Neural progenitor cell (in vitro differentiated cells): ENCODE measurements around the gene TMEM101.

Experiments
- EZH2 ChIP-seq: fragments of 200-600 bp; sonication (generic); IDR thresholded peaks from 2 replicates; pipeline ENCODE4 v1.6.1; 2017; ENCODE audit warnings: antibody characterized with exemption, mild to moderate bottlenecking, moderate library complexity
- EZH2phosphoT487 ChIP-seq: fragments of 200-600 bp; sonication (generic); IDR thresholded peaks from 2 replicates; pipeline ENCODE4 v1.6.1; 2017; ENCODE audit warnings: antibody characterized with exemption
- TF ChIP-seq, protein P1 (sequence below): fragments of 200-600 bp; sonication (generic); IDR thresholded peaks from 2 replicates; pipeline ENCODE4 v1.5.1; 2017; ENCODE audit warnings: antibody characterized with exemption, mild to moderate bottlenecking

DNA sequence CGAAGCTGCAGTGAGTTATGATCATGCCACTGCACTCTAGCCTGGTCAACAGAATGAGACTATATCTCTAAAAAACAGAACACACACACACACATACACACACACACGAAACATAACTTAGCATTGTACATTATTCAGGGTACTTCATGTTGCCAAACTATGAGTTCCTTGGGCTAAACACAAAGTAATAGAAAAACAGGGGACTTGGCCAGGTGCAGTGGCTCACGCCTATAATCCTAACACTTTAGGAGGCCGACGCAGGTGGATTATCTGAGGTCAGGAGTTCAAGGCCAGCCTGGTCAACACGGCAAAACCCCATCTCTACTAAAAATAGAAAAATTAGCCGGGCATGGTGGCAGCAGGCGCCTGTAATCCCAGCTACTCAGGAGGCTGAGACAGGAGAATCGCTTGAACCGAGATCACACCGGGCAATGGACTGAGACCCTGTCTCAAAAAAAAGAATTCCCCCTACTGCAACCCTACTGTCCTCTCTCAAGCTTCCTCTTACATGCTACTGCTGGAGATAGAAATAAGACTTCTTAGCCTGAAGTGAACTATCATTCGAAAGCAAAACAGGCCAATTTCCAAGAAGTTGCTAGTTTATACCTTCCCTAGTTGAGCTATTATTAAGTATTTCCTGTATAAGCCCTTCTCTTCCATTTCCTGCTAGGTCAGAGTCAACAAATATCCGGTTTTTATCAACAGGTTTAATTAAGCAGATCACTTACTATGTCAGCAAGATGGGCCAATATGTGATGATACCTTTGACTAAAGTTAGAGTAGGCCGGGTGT lies 44.5 kb upstream of the TMEM101 start:
- TF ChIP-seq, protein P1, sequence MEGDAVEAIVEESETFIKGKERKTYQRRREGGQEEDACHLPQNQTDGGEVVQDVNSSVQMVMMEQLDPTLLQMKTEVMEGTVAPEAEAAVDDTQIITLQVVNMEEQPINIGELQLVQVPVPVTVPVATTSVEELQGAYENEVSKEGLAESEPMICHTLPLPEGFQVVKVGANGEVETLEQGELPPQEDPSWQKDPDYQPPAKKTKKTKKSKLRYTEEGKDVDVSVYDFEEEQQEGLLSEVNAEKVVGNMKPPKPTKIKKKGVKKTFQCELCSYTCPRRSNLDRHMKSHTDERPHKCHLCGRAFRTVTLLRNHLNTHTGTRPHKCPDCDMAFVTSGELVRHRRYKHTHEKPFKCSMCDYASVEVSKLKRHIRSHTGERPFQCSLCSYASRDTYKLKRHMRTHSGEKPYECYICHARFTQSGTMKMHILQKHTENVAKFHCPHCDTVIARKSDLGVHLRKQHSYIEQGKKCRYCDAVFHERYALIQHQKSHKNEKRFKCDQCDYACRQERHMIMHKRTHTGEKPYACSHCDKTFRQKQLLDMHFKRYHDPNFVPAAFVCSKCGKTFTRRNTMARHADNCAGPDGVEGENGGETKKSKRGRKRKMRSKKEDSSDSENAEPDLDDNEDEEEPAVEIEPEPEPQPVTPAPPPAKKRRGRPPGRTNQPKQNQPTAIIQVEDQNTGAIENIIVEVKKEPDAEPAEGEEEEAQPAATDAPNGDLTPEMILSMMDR = no peak
- no peak for TF ChIP-seq EZH2phosphoT487
- no peak for TF ChIP-seq EZH2
